Endothelial cell of umbilical vein (primary cell): ENCODE data around the gene CACNA1S. TPM values are rescaled to one million over a fixed set of nuclear protein-coding genes. Genes with fewer than 3 reads are reported as not detected.

Experiments
- BruUV-seq: library from RNA; stranded (reverse); fragments of 400-500 nt; replicated peaks from 2 replicates; lab custom pipeline; 2021; lab: Mats Ljungman, UMichigan
- CTCF ChIA-PET: fragments of 300-600, 350-600 bp; sonication (Branson Sonifier 250); formaldehyde crosslinking; loops from one replicate; lab custom pipeline; 2021; ENCODE audit warnings: antibody characterized with exemption, inconsistent platforms; lab: Charles Lee
- POLR2A ChIA-PET: fragments of 300-600, 350-600 bp; sonication (Branson Sonifier 250); formaldehyde crosslinking; loops from one replicate; lab custom pipeline; 2021; ENCODE audit warnings: antibody characterized with exemption, inconsistent platforms; lab: Charles Lee
- DNase-seq: peaks from one replicate; pipeline ENCODE4 v3.0.0-alpha.2; 2011; ENCODE audit warnings: low read depth, low spot score
- FAIRE-seq: peaks from 2 replicates; lab custom pipeline; 2011; peaks lifted over from hg19 to GRCh38; lab: Jason Lieb, UNC
- H2AFZ ChIP-seq: 2 replicates; pipeline ENCODE4 v1.6.0; 2012; ENCODE audit warnings: low read depth, low read length, control low read depth, inconsistent platforms
- H3K27ac ChIP-seq: 2 replicates; pipeline ENCODE4 v1.5.1; 2011; ENCODE audit warnings: low read depth, mild to moderate bottlenecking, control low read depth, low read length, moderate library complexity; ENCODE audit not compliant: insufficient read depth
- H3K27me3 ChIP-seq, 2 experiments: 2 replicates each; pipeline versions ENCODE4 v1.6.0 to v1.6.1; 2011; ENCODE audit warnings: low read length in 2 of 2, mixed read lengths in 1 of 2; ENCODE audit not compliant: control insufficient read depth in 2 of 2, insufficient read depth in 2 of 2
- H3K36me3 ChIP-seq, 2 experiments: 2 replicates in 1 of 2; 3 replicates in 1 of 2; pipeline ENCODE4 v1.5.1; 2011; ENCODE audit warnings: low read length in 2 of 2, mild to moderate bottlenecking in 1 of 2, moderate library complexity in 1 of 2; ENCODE audit not compliant: control insufficient read depth in 2 of 2, insufficient read depth in 2 of 2; ENCODE audit errors: extremely low read depth in 1 of 2
- H3K4me1 ChIP-seq: 3 replicates; pipeline ENCODE4 v1.5.1; 2011; ENCODE audit warnings: mild to moderate bottlenecking, low read length; ENCODE audit not compliant: control insufficient read depth, insufficient read depth; ENCODE audit errors: extremely low read depth
- H3K4me2 ChIP-seq: 2 replicates; pipeline ENCODE4 v1.6.1; 2011; ENCODE audit warnings: low read length, control low read depth, mixed read lengths; ENCODE audit not compliant: insufficient read depth
- H3K4me3 ChIP-seq, 3 experiments: fragments of 200-600 bp in 1 of 3; sonication (generic), shearing (Covaris generic) in 1 of 3; replicated peaks in 1 of 3; 2 replicates each; pipeline ENCODE4 v1.5.1; 2011 to 2016; ENCODE audit warnings: control low read depth in 3 of 3, low read length in 3 of 3, mild to moderate bottlenecking in 2 of 3, inconsistent platforms in 1 of 3, low read depth in 1 of 3, moderate library complexity in 1 of 3; ENCODE audit not compliant: insufficient read depth in 1 of 3
- H3K79me2 ChIP-seq: 2 replicates; pipeline ENCODE4 v1.6.0; 2012; ENCODE audit warnings: low read length, inconsistent platforms; ENCODE audit not compliant: control insufficient read depth, insufficient read depth
- H3K9ac ChIP-seq: replicated peaks from 2 replicates; pipeline ENCODE3; 2011; ENCODE audit warnings: low read length, control low read depth; ENCODE audit not compliant: insufficient read depth; ENCODE audit errors: extremely low read depth
- H3K9me1 ChIP-seq: replicated peaks from 3 replicates; pipeline ENCODE4 v1.6.0; 2011; ENCODE audit warnings: mild to moderate bottlenecking, low read length; ENCODE audit not compliant: control insufficient read depth, insufficient read depth; ENCODE audit errors: extremely low read depth
- H3K9me3 ChIP-seq: replicated peaks from 2 replicates; pipeline ENCODE4 v1.5.1; 2012; ENCODE audit warnings: low read length, inconsistent platforms; ENCODE audit not compliant: control insufficient read depth, insufficient read depth
- H4K20me1 ChIP-seq: replicated peaks from 2 replicates; pipeline ENCODE3; 2011; ENCODE audit warnings: mild to moderate bottlenecking, low read length; ENCODE audit not compliant: control insufficient read depth, insufficient read depth; ENCODE audit errors: extremely low read depth
- EZH2 ChIP-seq: IDR thresholded peaks from 2 replicates; pipeline ENCODE4 v1.6.1; 2012; ENCODE audit warnings: borderline replicate concordance, low read depth, mild to moderate bottlenecking, moderate library complexity, low read length, inconsistent platforms; ENCODE audit not compliant: severe bottlenecking
- FOS ChIP-seq: IDR thresholded peaks from 2 replicates; pipeline ENCODE4 v1.6.1; 2011; ENCODE audit warnings: mild to moderate bottlenecking, low read length, moderate library complexity, borderline replicate concordance; ENCODE audit not compliant: insufficient read depth
- GATA2 ChIP-seq: IDR thresholded peaks from 2 replicates; pipeline ENCODE4 v1.7.0; 2011; ENCODE audit warnings: low read depth, mild to moderate bottlenecking, moderate library complexity, mixed read lengths, low read length; ENCODE audit not compliant: insufficient read length, insufficient read depth
- JUN ChIP-seq: IDR thresholded peaks from 2 replicates; pipeline ENCODE4 v1.6.1; 2011; ENCODE audit warnings: borderline replicate concordance, low read depth; ENCODE audit not compliant: insufficient read length, insufficient read depth
- MAX ChIP-seq: IDR thresholded peaks from 2 replicates; pipeline ENCODE4 v1.6.1; 2011; ENCODE audit not compliant: insufficient read depth, insufficient read length
- MYC ChIP-seq: IDR thresholded peaks from one replicate; pipeline ENCODE4 v1.6.1; 2011; ENCODE audit warnings: mild to moderate bottlenecking, low read depth, low read length
- POLR2A ChIP-seq: IDR thresholded peaks from 2 replicates; pipeline ENCODE4 v1.6.1; 2012; ENCODE audit warnings: low read depth, mild to moderate bottlenecking, control low read depth, low read length
- POLR2AphosphoS5 ChIP-seq: IDR thresholded peaks from 2 replicates; pipeline ENCODE4 v1.6.1; 2012; ENCODE audit warnings: low read depth, mild to moderate bottlenecking, control low read depth, low read length, moderate library complexity; ENCODE audit not compliant: insufficient read depth
- dilution Hi-C: fragments of 300-500 bp; cut with MboI; formaldehyde crosslinking; loops from one replicate; pipeline ENCODE4 v1.15.0; 2019; ENCODE audit warnings: low sequenced_read_pairs; ENCODE audit not compliant: extremely low pct_ligation_motif_present
- intact Hi-C: fragments of 100-400 bp; cut with micrococcal nuclease; formaldehyde crosslinking; loops from one replicate; pipeline ENCODE4 v1.10.0; 2022
- polyA plus RNA-seq, 4 experiments: library from polyadenylated mRNA; depleted of rRNA in 3 of 4; stranded (reverse) in 3 of 4; unstranded in 1 of 4; fragments of >200 nt; gene quantifications; 2 replicates each; pipeline versions ENCODE4 v1.2.1 to v1.2.3, GENCODE V29; 2011 to 2012; ENCODE audit warnings: missing spikeins in 1 of 4
- total RNA-seq: library from RNA; stranded (reverse); gene quantifications from 2 replicates; pipeline ENCODE4 v1.2.3, GENCODE V29; 2021
- TF ChIP-seq, protein P1 (sequence below), 2 donors: IDR thresholded peaks; 1 replicate in 1 of 2; 2 replicates in 1 of 2; pipeline ENCODE4 v1.5.1; 2011; ENCODE audit warnings: low read length in 2 of 2, mild to moderate bottlenecking in 2 of 2, moderate library complexity in 2 of 2, control low read depth in 1 of 2, inconsistent platforms in 1 of 2, low read depth in 1 of 2; ENCODE audit not compliant: insufficient read depth in 1 of 2; ENCODE audit errors: extremely low read depth in 1 of 2

CACNA1S gene
- total and polyA plus RNA-seq, 2 donors (not counting 3 experiments of a cell fraction or from before 2014, with no cell fraction given) = not detected

- no peaks in the 10 kb centered on the region for H3K27me3 ChIP-seq
- no peaks in the 10 kb centered on the region for H3K4me1 ChIP-seq
- no peaks in the 10 kb centered on the region for H3K9me3 ChIP-seq
- DNase-seq (no peak), FAIRE-seq (no peak)
- ChIA-PET CTCF (no interaction called here), POLR2A (no interaction called here)
- no peaks in the 10 kb centered on the region for H4K20me1 ChIP-seq
- no TSS peak for BruUV-seq
- no peak overlapping the region for H3K9ac ChIP-seq
- dilution Hi-C loops = no loop called here
- no peaks in the 10 kb centered on the region for H3K9me1 ChIP-seq
- no peak overlapping the region for H3K4me3 ChIP-seq
- intact Hi-C loops = no loop called here
- H3K36me3 ChIP-seq = peaks cover 6 to 51% of the 10 kb centered on the region in 2 experiments
- no peak overlapping the region for H3K4me2 ChIP-seq
- no peak overlapping the region for H3K27ac ChIP-seq
- H3K79me2 ChIP-seq = no peaks in the 10 kb centered on the region
- H2AFZ ChIP-seq = no peak overlapping the region
- TF ChIP-seq MYC (no peak), JUN (no peak), POLR2AphosphoS5 (no peak), FOS (no peak), GATA2 (no peak), POLR2A (no peak), EZH2 (no peak), MAX (no peak)
- TF ChIP-seq, protein P1, sequence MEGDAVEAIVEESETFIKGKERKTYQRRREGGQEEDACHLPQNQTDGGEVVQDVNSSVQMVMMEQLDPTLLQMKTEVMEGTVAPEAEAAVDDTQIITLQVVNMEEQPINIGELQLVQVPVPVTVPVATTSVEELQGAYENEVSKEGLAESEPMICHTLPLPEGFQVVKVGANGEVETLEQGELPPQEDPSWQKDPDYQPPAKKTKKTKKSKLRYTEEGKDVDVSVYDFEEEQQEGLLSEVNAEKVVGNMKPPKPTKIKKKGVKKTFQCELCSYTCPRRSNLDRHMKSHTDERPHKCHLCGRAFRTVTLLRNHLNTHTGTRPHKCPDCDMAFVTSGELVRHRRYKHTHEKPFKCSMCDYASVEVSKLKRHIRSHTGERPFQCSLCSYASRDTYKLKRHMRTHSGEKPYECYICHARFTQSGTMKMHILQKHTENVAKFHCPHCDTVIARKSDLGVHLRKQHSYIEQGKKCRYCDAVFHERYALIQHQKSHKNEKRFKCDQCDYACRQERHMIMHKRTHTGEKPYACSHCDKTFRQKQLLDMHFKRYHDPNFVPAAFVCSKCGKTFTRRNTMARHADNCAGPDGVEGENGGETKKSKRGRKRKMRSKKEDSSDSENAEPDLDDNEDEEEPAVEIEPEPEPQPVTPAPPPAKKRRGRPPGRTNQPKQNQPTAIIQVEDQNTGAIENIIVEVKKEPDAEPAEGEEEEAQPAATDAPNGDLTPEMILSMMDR (IDR thresholded peaks at IDR 0.05; ENCODE audit: extremely low read depth in 1 of 2, insufficient read depth in 1 of 2, low read depth in 1 of 2, low read length in 2 of 2) = no peak
Observed at GRCh38 chr1:201144701-201145100, 32.5 kb upstream of the CACNA1S start.
